GM23338 (cell line): ENCODE data around the gene BCL7C. TPM values are rescaled to one million over a fixed set of nuclear protein-coding genes. Genes with fewer than 3 reads are reported as not detected.

Experiments
- ATAC-seq: fragments of 200-7000 bp; cut with Tn5 transposase; 3 replicates; pipeline ENCODE4 v1.9.1; 2020
- DNase-seq: peaks from one replicate; pipeline ENCODE4 v3.0.0-alpha.2; 2015; ENCODE audit warnings: low spot score
- H2AFZ ChIP-seq: fragments of 200-600 bp; sonication (generic); 2 replicates; pipeline ENCODE4 v1.8.0; 2016; ENCODE audit warnings: antibody characterized with exemption, mild to moderate bottlenecking, moderate library complexity
- H3F3A ChIP-seq: fragments of 200-600 bp; sonication (generic); replicated peaks from 2 replicates; pipeline ENCODE4 v1.8.0; 2017; ENCODE audit warnings: antibody characterized with exemption, mixed run types, low read depth
- H3K27ac ChIP-seq: fragments of 200-600 bp; sonication (generic); 2 replicates; pipeline ENCODE4 v1.6.1; 2016; ENCODE audit warnings: low read depth
- H3K27me3 ChIP-seq: fragments of 200-600 bp; sonication (generic); 2 replicates; pipeline ENCODE4 v1.8.0; 2016; ENCODE audit warnings: mild to moderate bottlenecking, mixed run types, moderate library complexity; ENCODE audit not compliant: insufficient read depth
- H3K36me3 ChIP-seq: fragments of 200-600 bp; sonication (generic); 2 replicates; pipeline ENCODE4 v1.8.0; 2016; ENCODE audit warnings: mild to moderate bottlenecking; ENCODE audit not compliant: insufficient read depth
- H3K4me1 ChIP-seq: fragments of 200-600 bp; sonication (generic); 2 replicates; pipeline ENCODE4 v1.8.0; 2016; ENCODE audit warnings: mild to moderate bottlenecking, moderate library complexity; ENCODE audit not compliant: insufficient read depth
- H3K4me2 ChIP-seq: fragments of 200-600 bp; sonication (generic); 2 replicates; pipeline ENCODE4 v1.7.1; 2017; ENCODE audit warnings: mixed run types
- H3K4me3 ChIP-seq: fragments of 200-600 bp; sonication (generic); 2 replicates; pipeline ENCODE4 v1.6.1; 2016; ENCODE audit warnings: mixed run types
- H3K79me2 ChIP-seq: fragments of 200-600 bp; sonication (generic); replicated peaks from 2 replicates; pipeline ENCODE4 v1.8.0; 2017; ENCODE audit warnings: mild to moderate bottlenecking; ENCODE audit not compliant: insufficient read depth
- H3K9me2 ChIP-seq: fragments of 200-600 bp; sonication (generic); 2 replicates; pipeline ENCODE4 v1.8.0; 2017; ENCODE audit not compliant: insufficient read depth
- H4K20me1 ChIP-seq: fragments of 200-600 bp; sonication (generic); replicated peaks from 2 replicates; pipeline ENCODE4 v1.8.0; 2017; ENCODE audit warnings: mild to moderate bottlenecking; ENCODE audit not compliant: insufficient read depth
- H3K27ac Mint-ChIP-seq: 2 replicates; pipeline ENCODE4 v1.8.0; 2020; ENCODE audit warnings: inconsistent platforms, mild to moderate bottlenecking, moderate library complexity, mixed read lengths
- H3K27me3 Mint-ChIP-seq: 3 replicates; pipeline ENCODE4 v1.8.0; 2022; ENCODE audit warnings: low read depth, mild to moderate bottlenecking, moderate library complexity, mixed read lengths, inconsistent platforms; ENCODE audit not compliant: insufficient read depth, poor library complexity
- H3K36me3 Mint-ChIP-seq: 3 replicates; pipeline ENCODE4 v1.8.0; 2021; ENCODE audit warnings: low read depth, mild to moderate bottlenecking, inconsistent platforms, moderate library complexity, mixed read lengths
- H3K4me1 Mint-ChIP-seq: 3 replicates; pipeline ENCODE4 v1.8.0; 2020; ENCODE audit warnings: mild to moderate bottlenecking, inconsistent platforms, mixed read lengths
- H3K4me3 Mint-ChIP-seq: 3 replicates; pipeline ENCODE4 v1.8.0; 2021; ENCODE audit warnings: moderate library complexity, mild to moderate bottlenecking, inconsistent platforms, mixed read lengths
- H3K9me3 Mint-ChIP-seq: 3 replicates; pipeline ENCODE4 v1.8.0; 2020; ENCODE audit warnings: moderate library complexity, mild to moderate bottlenecking, inconsistent platforms, mixed read lengths
- EZH2 ChIP-seq: fragments of 200-600 bp; sonication (generic); IDR thresholded peaks from one replicate; pipeline ENCODE4 v1.8.0; 2017; ENCODE audit warnings: antibody characterized with exemption, mild to moderate bottlenecking, low read depth; ENCODE audit not compliant: unreplicated experiment
- EZH2phosphoT487 ChIP-seq: fragments of 200-600 bp; sonication (generic); IDR thresholded peaks from one replicate; pipeline ENCODE4 v1.8.1; 2018; ENCODE audit warnings: antibody characterized with exemption; ENCODE audit not compliant: unreplicated experiment
- JUNB ChIP-seq: IDR thresholded peaks from one replicate; pipeline ENCODE4 v1.6.1; 2016; ENCODE audit warnings: antibody characterized with exemption; ENCODE audit not compliant: unreplicated experiment
- NANOG ChIP-seq: IDR thresholded peaks from 2 replicates; pipeline ENCODE4 v1.6.1; 2016; ENCODE audit warnings: antibody characterized with exemption, borderline replicate concordance
- POLR2AphosphoS5 ChIP-seq: IDR thresholded peaks from 2 replicates; pipeline ENCODE4 v1.6.1; 2016; ENCODE audit warnings: antibody characterized with exemption, low read depth
- STAT1 ChIP-seq: IDR thresholded peaks from one replicate; pipeline ENCODE4 v1.6.1; 2016; ENCODE audit warnings: antibody characterized with exemption; ENCODE audit not compliant: unreplicated experiment
- ZNF114 ChIP-seq: fragments of 250-450 bp; sonication (Bioruptor Pico); IDR thresholded peaks from 2 replicates; pipeline ENCODE4 v1.5.0; 2020; ENCODE audit warnings: mild to moderate bottlenecking, moderate library complexity
- polyA plus RNA-seq: library from polyadenylated mRNA; unstranded; fragments of >200 nt; fragmentation: Nextera tagmentation; extraction: Ambion mirVana; gene quantifications from 2 replicates; pipeline ENCODE4 v1.2.1, GENCODE V29; 2016
- total RNA-seq: library from RNA; depleted of rRNA; stranded (reverse); fragments of >200 nt; shearing (Covaris generic); gene quantifications from 2 replicates; pipeline ENCODE4 v1.2.3, GENCODE V29; 2014
- TF ChIP-seq, protein P1 (sequence below): IDR thresholded peaks from 2 replicates; pipeline ENCODE4 v1.6.1; 2016; ENCODE audit warnings: antibody characterized with exemption
- TF ChIP-seq, protein P2 (sequence below): IDR thresholded peaks from one replicate; pipeline ENCODE4 v1.6.1; 2018; ENCODE audit warnings: antibody characterized with exemption; ENCODE audit not compliant: unreplicated experiment
- TF ChIP-seq, protein P3 (sequence below), 2 experiments: fragments of 200-600 bp in 1 of 2; sonication (generic) in 1 of 2; conservative IDR thresholded peaks; 2 replicates each; pipeline versions ENCODE4 v1.5.1 to v1.6.1; 2016 to 2017; ENCODE audit warnings: antibody characterized with exemption in 2 of 2, low read depth in 2 of 2, mild to moderate bottlenecking in 2 of 2, moderate library complexity in 1 of 2

BCL7C gene
- total and polyA plus RNA-seq, 2 experiments from 2014 or later: 17.5 to 22.1 TPM

DNA sequence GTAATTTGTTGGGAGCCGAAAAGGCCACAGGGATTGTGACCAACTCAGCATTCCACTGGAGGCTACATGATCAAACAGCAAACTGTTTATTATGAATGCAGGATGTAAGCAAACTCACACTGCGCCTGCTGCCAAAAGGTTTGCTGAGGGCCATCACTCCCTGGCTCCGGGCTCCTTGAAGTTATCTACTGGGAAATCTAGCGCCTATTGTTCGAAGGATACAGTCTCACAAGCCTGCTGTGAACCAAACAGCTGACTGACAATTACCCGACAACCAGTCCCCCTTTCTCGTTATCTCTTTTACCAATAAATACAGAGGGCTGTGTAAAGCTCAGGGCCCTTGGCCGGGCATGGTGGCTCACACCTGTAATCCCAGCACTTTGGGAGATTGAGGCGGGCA, 52.5 kb downstream of the BCL7C start:
- Histone ChIP-seq H3K27ac (no peak overlapping the region), H3K36me3 (no peaks in the 10 kb centered on the region), H3K9me2 (no peaks in the 10 kb centered on the region), H4K20me1 (no peaks in the 10 kb centered on the region), H3K4me2 (no peak overlapping the region), H3K4me3 (no peak overlapping the region), H3F3A (0 out of 2 replicates have a peak, but pooled peaks cover 3% of the 10 kb centered on the region), H2AFZ (no peak overlapping the region), H3K4me1 (no peaks in the 10 kb centered on the region), H3K79me2 (no peaks in the 10 kb centered on the region), H3K27me3 (no peaks in the 10 kb centered on the region)
- no peak overlapping the region for H3K27ac Mint-ChIP-seq
- H3K9me3 Mint-ChIP-seq: peaks cover 13% of the 10 kb centered on the region
- peaks cover 2% of the 10 kb centered on the region; the same call in 1 of the 3 replicates for H3K36me3 Mint-ChIP-seq
- H3K4me1 Mint-ChIP-seq: peaks cover 11% of the 10 kb centered on the region
- no peak overlapping the region for H3K4me3 Mint-ChIP-seq
- DNase-seq (no peak), ATAC-seq (no peak)
- H3K27me3 Mint-ChIP-seq: peaks cover 7% of the 10 kb centered on the region
- TF ChIP-seq EZH2phosphoT487 (no peak), JUNB (no peak), STAT1 (no peak), NANOG (no peak)
- TF ChIP-seq, protein P1, sequence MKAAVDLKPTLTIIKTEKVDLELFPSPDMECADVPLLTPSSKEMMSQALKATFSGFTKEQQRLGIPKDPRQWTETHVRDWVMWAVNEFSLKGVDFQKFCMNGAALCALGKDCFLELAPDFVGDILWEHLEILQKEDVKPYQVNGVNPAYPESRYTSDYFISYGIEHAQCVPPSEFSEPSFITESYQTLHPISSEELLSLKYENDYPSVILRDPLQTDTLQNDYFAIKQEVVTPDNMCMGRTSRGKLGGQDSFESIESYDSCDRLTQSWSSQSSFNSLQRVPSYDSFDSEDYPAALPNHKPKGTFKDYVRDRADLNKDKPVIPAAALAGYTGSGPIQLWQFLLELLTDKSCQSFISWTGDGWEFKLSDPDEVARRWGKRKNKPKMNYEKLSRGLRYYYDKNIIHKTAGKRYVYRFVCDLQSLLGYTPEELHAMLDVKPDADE: no peak
- TF ChIP-seq, protein P2, sequence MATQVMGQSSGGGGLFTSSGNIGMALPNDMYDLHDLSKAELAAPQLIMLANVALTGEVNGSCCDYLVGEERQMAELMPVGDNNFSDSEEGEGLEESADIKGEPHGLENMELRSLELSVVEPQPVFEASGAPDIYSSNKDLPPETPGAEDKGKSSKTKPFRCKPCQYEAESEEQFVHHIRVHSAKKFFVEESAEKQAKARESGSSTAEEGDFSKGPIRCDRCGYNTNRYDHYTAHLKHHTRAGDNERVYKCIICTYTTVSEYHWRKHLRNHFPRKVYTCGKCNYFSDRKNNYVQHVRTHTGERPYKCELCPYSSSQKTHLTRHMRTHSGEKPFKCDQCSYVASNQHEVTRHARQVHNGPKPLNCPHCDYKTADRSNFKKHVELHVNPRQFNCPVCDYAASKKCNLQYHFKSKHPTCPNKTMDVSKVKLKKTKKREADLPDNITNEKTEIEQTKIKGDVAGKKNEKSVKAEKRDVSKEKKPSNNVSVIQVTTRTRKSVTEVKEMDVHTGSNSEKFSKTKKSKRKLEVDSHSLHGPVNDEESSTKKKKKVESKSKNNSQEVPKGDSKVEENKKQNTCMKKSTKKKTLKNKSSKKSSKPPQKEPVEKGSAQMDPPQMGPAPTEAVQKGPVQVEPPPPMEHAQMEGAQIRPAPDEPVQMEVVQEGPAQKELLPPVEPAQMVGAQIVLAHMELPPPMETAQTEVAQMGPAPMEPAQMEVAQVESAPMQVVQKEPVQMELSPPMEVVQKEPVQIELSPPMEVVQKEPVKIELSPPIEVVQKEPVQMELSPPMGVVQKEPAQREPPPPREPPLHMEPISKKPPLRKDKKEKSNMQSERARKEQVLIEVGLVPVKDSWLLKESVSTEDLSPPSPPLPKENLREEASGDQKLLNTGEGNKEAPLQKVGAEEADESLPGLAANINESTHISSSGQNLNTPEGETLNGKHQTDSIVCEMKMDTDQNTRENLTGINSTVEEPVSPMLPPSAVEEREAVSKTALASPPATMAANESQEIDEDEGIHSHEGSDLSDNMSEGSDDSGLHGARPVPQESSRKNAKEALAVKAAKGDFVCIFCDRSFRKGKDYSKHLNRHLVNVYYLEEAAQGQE: no peak
- TF ChIP-seq, protein P3, sequence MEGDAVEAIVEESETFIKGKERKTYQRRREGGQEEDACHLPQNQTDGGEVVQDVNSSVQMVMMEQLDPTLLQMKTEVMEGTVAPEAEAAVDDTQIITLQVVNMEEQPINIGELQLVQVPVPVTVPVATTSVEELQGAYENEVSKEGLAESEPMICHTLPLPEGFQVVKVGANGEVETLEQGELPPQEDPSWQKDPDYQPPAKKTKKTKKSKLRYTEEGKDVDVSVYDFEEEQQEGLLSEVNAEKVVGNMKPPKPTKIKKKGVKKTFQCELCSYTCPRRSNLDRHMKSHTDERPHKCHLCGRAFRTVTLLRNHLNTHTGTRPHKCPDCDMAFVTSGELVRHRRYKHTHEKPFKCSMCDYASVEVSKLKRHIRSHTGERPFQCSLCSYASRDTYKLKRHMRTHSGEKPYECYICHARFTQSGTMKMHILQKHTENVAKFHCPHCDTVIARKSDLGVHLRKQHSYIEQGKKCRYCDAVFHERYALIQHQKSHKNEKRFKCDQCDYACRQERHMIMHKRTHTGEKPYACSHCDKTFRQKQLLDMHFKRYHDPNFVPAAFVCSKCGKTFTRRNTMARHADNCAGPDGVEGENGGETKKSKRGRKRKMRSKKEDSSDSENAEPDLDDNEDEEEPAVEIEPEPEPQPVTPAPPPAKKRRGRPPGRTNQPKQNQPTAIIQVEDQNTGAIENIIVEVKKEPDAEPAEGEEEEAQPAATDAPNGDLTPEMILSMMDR (conservative IDR thresholded peaks at IDR 0.05; ENCODE audit: low read depth in 2 of 2): no peak

DNA sequence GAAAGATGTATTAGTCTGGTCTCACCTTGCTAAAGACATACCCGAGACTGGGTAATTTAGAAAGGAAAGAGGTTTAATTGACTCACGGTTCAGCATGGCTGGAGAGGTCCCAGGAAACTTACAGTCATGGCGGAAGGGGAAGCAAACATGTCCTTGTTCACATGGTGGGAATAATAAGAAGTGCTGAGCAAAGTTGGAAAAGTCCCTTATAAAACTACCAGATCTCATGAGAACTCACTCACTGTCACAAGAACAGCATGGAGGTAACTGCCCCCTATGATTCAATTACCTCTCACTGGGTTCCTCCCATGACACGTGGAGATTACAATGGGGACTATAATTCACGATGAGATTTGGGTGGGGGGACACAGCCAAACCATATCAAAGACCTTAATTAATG, 53.3 kb downstream of the BCL7C start:
- Histone ChIP-seq H4K20me1 (no peaks in the 10 kb centered on the region), H3K36me3 (no peaks in the 10 kb centered on the region), H3K27ac (no peak overlapping the region), H2AFZ (no peak overlapping the region), H3F3A (0 out of 2 replicates have a peak, but pooled peaks cover 3% of the 10 kb centered on the region), H3K4me1 (no peaks in the 10 kb centered on the region), H3K9me2 (no peaks in the 10 kb centered on the region), H3K4me2 (no peak overlapping the region), H3K4me3 (no peak overlapping the region), H3K79me2 (no peaks in the 10 kb centered on the region), H3K27me3 (no peaks in the 10 kb centered on the region)
- DNase-seq (no peak), ATAC-seq (no peak)
- peaks cover 11% of the 10 kb centered on the region for H3K4me1 Mint-ChIP-seq
- no peak overlapping the region for H3K4me3 Mint-ChIP-seq
- H3K27me3 Mint-ChIP-seq: peaks cover 7% of the 10 kb centered on the region
- peaks cover 13% of the 10 kb centered on the region for H3K9me3 Mint-ChIP-seq
- peaks cover 2% of the 10 kb centered on the region; the same call in 1 of the 3 replicates for H3K36me3 Mint-ChIP-seq
- H3K27ac Mint-ChIP-seq: no peak overlapping the region
- TF ChIP-seq EZH2phosphoT487: no peak
- TF ChIP-seq NANOG: no peak
- no peak for TF ChIP-seq EZH2
- no peak for TF ChIP-seq ZNF114 (CRISPR knock-in tag)
- no peak for TF ChIP-seq POLR2AphosphoS5
- TF ChIP-seq, protein P2: no peak
- TF ChIP-seq, protein P3 (conservative IDR thresholded peaks at IDR 0.05; ENCODE audit: low read depth in 2 of 2): no peak
